GM19395 (cell line): ENCODE data around the gene UGDH.

Experiments
- ATAC-seq: cut with Tn5 transposase; IDR thresholded peaks from one replicate; pipeline ENCODE4 v1.9.1; 2021; ENCODE audit warnings: mild to moderate bottlenecking, moderate library complexity; ENCODE audit not compliant: unreplicated experiment

Gene UGDH

GRCh38 chr4:39456946-39457763 is 70.1 kb downstream of the UGDH start:
- ATAC-seq: no peak

GRCh38 chr4:39455486-39455885 is 71.8 kb downstream of the UGDH start:
- no peak for ATAC-seq

GRCh38 chr4:39453738-39454137 is 73.5 kb downstream of the UGDH start:
- ATAC-seq: no peak

- ATAC-seq: no peak
Observed at GRCh38 chr4:39452860-39453587, 74.2 kb downstream of the UGDH start.

GRCh38 chr4:39452153-39452859 is 74.9 kb downstream of the UGDH start:
- no peak for ATAC-seq

GRCh38 chr4:39451423-39452023 is 75.7 kb downstream of the UGDH start:
- no peak for ATAC-seq

- no peak for ATAC-seq
Observed at GRCh38 chr4:39450618-39451017, 76.6 kb downstream of the UGDH start.
